OCI-M1 (cell line): ENCODE measurements around the gene MSI2.
"Not testable (repeated sequence)": the region's sequence is repeated elsewhere in the genome, so short reads cannot be mapped to it uniquely, and the experiment has no call there.

Experiments
- DNase-seq: peaks from one replicate; lab custom pipeline; 2025; lab: John Stamatoyannopoulos, UW

Gene MSI2

GRCh38 chr17:57289613-57290012 is 33.3 kb downstream of the MSI2 start:
- no peak for DNase-seq

GRCh38 chr17:57290981-57291380 is 34.7 kb downstream of the MSI2 start:
- no peak for DNase-seq

GRCh38 chr17:57292091-57292490 is 35.8 kb downstream of the MSI2 start:
- no peak for DNase-seq

GRCh38 chr17:57293077-57293476 is 36.8 kb downstream of the MSI2 start:
- no peak for DNase-seq

DNA sequence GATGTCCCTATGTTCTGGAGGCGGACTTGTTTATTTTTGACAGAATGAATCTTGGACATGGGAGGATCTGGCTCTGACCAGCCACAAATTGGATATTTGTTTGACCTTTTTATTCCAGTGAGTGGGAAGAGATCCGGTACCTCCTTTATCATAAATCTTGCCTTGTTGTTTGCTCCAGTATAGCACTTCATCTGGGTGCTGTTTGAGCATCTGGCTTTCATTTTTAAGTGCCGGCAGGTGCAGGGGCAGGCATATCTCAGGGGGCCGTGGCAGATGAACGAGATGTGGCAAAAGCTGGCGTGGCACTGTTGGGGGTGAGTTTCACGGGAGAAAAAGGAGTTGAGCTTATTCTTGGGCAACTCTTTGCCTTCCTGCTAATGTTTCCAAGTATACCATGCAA is 37.8 kb downstream of the MSI2 start:
- DNase-seq = no peak

GRCh38 chr17:57294629-57295501 is 38.5 kb downstream of the MSI2 start:
- DNase-seq = no peak

GRCh38 chr17:57295526-57296023 is 39.3 kb downstream of the MSI2 start:
- no peak for DNase-seq

GRCh38 chr17:57296231-57296630 is 39.9 kb downstream of the MSI2 start:
- DNase-seq = no peak

DNA sequence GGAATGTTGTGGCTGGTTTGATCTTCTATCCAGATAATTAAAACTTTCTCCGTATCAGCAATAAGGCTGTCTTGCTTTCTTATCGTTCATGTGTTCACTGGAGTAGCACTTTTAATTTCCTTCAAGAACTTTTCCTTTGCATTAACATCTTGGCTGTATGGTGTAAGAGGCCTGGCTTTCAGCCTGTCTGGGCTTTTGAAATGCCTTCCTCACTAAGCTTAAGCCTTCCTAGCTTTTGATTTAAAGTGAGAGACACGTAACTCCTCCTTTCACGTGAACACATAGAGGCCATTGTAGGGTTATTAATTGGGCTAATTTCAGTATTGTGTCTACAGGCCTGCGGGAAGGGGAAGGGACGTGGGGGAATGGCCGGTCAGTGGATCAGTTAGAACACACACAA is 42.9 kb downstream of the MSI2 start:
- no peak for DNase-seq

DNA sequence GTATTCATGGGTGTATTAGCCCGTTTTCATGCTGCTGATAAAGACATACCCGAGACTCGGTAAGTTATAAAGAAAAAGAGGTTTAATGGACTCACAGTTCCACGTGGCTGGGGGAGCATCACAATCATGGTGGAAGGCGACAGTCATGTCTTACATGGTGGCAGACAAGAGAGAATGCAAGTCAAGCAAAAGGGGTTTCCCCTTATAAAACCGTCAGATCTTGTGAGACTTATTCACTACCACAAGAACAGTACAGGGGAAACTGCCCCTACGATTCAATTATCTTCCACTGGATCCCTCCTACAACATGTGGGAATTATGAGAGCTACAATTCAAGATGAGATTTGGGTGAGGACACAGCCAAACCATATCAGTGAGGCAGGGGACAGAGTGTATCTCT is 44.3 kb downstream of the MSI2 start:
- not testable (repeated sequence) for DNase-seq

- no peak for DNase-seq
Observed at GRCh38 chr17:57302690-57303465, 46.6 kb downstream of the MSI2 start.

DNA sequence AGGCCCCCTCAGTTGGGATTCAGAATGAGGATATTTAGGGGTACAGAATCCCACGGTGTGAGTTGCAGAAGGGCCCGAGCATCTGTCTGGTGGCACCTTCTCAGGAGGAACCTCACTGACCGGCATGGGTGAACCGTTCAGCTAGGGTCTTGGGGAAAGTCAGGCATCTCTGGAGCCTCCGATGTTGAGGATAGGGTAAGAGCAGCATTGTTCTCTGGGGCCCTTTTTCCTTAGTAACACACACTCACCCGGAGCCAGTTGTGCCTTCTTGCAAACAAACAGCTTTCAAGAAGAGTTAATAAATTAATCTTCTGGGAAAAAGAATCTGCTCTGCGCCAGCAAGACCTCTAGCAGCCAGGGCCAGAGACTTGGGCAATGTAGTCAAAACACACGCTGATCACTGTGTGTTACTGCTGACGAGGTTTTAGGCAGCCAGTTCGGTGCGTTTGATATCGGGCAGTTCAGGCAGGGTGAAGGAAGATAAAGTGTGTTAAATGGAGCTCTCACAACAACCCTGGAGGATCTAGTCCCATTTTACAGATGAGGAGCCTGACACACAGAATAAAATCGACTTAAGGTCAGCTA is 48.9 kb downstream of the MSI2 start:
- no peak for DNase-seq

- no peak for DNase-seq
Observed at GRCh38 chr17:57305908-57306504, 49.7 kb downstream of the MSI2 start.

GRCh38 chr17:57308543-57309186 is 52.3 kb downstream of the MSI2 start:
- no peak for DNase-seq

GRCh38 chr17:57309479-57309878 is 53.2 kb downstream of the MSI2 start:
- no peak for DNase-seq

DNA sequence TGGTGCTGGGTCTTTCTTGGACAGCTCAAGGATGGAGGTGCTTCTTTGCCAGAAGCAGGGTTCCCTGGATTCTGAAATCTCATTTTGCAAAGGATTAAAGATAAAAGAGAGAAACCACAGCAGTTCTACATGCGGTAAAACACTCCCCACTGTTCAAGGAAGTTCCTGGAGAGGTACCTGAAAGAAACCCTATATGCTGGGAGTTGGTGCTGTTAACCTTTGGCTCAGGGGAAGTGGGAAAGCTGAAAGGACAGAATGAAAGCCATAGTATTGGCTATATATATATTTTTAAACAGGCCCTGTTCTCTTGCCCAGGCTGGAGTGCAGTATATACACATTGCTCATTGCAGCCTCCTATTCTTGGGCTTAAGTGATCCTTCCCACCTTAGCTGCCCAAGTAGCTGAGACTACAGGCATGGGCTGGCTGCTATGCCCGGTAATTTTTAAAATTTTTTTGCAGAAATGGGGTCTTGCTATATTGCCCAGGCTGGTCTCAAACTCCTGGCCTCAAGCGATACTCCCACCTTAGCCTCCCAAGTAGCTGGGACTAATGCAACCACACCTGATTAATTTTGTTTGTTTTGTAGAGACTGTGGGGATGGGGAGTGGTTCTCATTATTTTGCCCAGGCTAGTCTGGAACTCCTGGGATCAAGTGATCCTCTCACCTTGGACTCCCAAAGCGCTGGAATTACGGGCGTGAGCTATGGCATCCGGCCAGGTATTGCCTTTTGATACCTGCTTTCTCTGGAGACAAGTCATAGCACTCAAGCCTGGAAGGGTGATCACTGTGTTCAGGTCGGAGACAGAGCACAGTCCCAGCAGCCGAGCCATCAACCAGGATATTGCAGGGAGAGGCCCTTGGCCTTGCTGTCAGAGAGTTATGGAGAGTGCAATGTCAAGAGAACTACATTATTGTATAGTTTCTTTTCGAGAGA is 55.2 kb downstream of the MSI2 start:
- no peak for DNase-seq

DNA sequence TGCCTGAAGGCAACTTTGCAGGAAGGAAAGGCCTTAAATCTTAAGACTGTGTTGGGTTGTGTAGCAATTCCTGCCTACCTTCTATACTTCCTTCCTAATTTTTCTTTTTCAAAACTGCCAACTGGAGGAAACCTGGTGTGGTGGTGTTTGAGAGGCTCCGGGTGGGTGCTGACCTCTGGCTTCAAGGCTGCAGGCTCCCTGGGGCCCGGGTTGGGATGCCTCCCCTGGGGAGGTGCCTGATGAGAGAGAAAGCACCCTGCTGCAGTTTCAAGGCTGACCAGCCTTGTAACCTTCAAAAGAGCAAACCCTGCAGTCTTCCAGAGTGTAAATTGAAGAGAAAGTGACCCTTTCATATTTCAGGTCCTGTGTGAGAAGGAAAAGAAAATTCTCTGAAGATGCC is 55.9 kb downstream of the MSI2 start:
- DNase-seq = no peak

GRCh38 chr17:57313097-57313835 is 56.9 kb downstream of the MSI2 start:
- DNase-seq = no peak

DNA sequence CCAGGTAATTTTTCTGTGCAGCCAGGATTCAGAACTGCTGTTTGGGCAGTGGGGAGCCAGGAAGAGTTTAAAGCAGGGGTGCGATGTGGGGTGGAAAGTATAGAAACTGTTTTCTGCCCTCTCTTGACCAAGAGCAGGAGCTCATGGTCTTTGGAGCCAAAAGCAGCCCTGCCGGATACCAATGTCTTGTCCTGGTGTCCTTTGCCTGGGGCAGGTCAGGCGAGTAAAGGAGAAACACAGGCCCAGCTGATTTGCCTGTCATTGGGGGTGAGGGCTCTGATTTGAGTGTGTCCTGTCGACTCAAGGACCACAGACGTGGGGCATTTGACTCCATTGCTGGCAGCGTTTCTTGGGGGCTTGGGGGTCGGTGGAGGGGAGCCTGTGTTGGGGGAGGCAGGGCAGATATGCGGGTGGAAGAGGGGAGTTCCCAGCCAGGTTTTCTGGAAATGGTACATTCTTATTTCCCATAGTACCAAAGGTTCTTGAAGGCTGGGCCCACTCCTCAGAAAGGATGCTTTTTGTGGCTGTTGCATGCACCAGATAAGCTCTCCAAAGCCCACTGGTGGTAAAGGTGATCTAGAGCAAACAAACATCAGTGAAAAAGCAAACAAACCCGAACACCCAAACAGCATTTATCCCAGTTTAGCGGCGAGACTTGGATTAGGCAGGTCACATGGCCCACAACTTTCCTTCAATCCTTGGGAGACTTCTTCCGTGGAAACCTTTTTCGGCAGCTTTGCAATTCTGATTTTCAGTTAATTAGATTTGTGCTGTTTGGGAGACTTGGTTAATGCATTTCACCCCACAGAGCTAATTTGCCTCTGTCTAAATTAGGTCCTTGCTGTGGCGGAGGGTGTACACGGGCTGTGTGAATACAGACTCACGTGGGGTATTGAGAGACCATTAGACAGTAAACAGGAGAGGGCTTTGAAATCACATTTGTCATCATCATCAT is 59.0 kb downstream of the MSI2 start:
- no peak for DNase-seq
